Measurements from ENCODE around the gene ATPAF1.

- TF ChIP-seq EZH2 (IDR thresholded peaks at IDR 0.05) (no peak), CTCF (IDR thresholded peaks at IDR 0.05) (no peak)
Observed at GRCh38 chr1:46649764-46650163, 18.4 kb downstream of the ATPAF1 start.

Data from neural progenitor cell (in vitro differentiated cells).